Measurements from ENCODE around the gene MAP2K4. TPM values are rescaled to one million over a fixed set of nuclear protein-coding genes. Genes with fewer than 3 reads are reported as not detected.

Gene MAP2K4
- total and polyA plus RNA-seq, 2 donors (not counting 1 experiment from before 2014, with no cell fraction given): 6.2 to 44.8 TPM

GRCh38 chr17:12118617-12119016 lies 97.9 kb downstream of the MAP2K4 start:
- no peaks in the 10 kb centered on the region for H3K27me3 Mint-ChIP-seq
- no peak overlapping the region for H3K27ac ChIP-seq (ENCODE audit: low read length in 2 of 2)
- no peaks in the 10 kb centered on the region for H3K27me3 ChIP-seq (replicated peaks in 1 of 4; ENCODE audit: control extremely low read depth in 1 of 4, control insufficient read depth in 3 of 4, insufficient read depth in 4 of 4, low read length in 3 of 4)
- H3K4me3 ChIP-seq (ENCODE audit: control extremely low read depth in 1 of 5, extremely low read depth in 1 of 5, insufficient read depth in 1 of 5, low read depth in 2 of 5, low read length in 4 of 5): no peak overlapping the region
- no peak overlapping the region for H3K9ac ChIP-seq (ENCODE audit: low read length)
- H3K27ac Mint-ChIP-seq: no peak overlapping the region
- no peak for ATAC-seq (ENCODE audit: low read depth)
- 100% methylated on average over 1 of the region's 3 CpGs for WGBS (ENCODE audit: insufficient coverage)
- no peaks in the 10 kb centered on the region for H3K9me3 Mint-ChIP-seq (ENCODE audit: insufficient read depth)
- peaks cover 15 to 29% of the 10 kb centered on the region in 2 experiments for H3K36me3 ChIP-seq (replicated peaks in 1 of 2; ENCODE audit: control extremely low read depth in 1 of 2, control insufficient read depth in 1 of 2, extremely low read depth in 1 of 2, insufficient read depth in 2 of 2, low read length in 1 of 2)
- no peaks in the 10 kb centered on the region for H3K4me1 ChIP-seq (ENCODE audit: control insufficient read depth in 2 of 2, insufficient read depth in 2 of 2, low read length in 2 of 2)
- ChIA-PET POLR2A (no interaction called here), CTCF (no interaction called here)
- TF ChIP-seq EZH2 (IDR thresholded peaks at IDR 0.05; ENCODE audit: borderline replicate concordance, insufficient read depth, low read depth, low read length, poor library complexity, severe bottlenecking): no peak
- TF ChIP-seq, protein P1, sequence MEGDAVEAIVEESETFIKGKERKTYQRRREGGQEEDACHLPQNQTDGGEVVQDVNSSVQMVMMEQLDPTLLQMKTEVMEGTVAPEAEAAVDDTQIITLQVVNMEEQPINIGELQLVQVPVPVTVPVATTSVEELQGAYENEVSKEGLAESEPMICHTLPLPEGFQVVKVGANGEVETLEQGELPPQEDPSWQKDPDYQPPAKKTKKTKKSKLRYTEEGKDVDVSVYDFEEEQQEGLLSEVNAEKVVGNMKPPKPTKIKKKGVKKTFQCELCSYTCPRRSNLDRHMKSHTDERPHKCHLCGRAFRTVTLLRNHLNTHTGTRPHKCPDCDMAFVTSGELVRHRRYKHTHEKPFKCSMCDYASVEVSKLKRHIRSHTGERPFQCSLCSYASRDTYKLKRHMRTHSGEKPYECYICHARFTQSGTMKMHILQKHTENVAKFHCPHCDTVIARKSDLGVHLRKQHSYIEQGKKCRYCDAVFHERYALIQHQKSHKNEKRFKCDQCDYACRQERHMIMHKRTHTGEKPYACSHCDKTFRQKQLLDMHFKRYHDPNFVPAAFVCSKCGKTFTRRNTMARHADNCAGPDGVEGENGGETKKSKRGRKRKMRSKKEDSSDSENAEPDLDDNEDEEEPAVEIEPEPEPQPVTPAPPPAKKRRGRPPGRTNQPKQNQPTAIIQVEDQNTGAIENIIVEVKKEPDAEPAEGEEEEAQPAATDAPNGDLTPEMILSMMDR (IDR thresholded peaks at IDR 0.05): no peak
- intact Hi-C loops (cut with micrococcal nuclease): no loop called here
- DNase-seq: no peak
- no peak overlapping the region for H3K4me2 ChIP-seq (replicated peaks; ENCODE audit: low read depth, low read length, poor library complexity, severe bottlenecking)
- H3K4me1 Mint-ChIP-seq: no peaks in the 10 kb centered on the region
- H2AFZ ChIP-seq (ENCODE audit: insufficient read depth, low read depth, low read length, poor library complexity, severe bottlenecking): no peak overlapping the region
- H4K20me1 ChIP-seq (ENCODE audit: control insufficient read depth, insufficient read depth, low read length, poor library complexity, severe bottlenecking): no peaks in the 10 kb centered on the region
- H3K4me3 Mint-ChIP-seq: no peak overlapping the region
- no peaks in the 10 kb centered on the region for H3K79me2 ChIP-seq (ENCODE audit: control insufficient read depth, insufficient read depth, low read length)
- H3K9me3 ChIP-seq (ENCODE audit: control extremely low read depth in 1 of 3, control insufficient read depth in 2 of 3, insufficient read depth in 1 of 3, low read length in 2 of 3): no peaks in the 10 kb centered on the region

DNA sequence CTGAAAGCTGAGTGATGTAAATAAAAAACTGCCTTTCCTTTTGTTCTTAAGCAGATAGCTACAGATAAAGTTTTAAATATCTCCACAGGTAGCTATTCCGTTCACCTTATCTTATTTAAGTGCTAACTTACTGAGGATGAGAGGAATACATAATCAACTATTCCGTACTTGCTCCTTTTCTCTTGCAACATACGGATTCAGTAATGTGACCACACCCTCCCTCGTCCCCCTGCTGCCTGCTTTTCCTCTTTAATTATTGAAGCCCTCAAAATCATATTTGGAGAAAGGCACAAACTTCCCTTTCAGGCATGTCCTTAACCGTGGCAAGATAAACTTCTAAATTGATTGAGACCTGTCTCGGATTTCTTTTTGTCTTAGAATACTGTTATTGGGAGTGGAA lies 101.4 kb downstream of the MAP2K4 start:
- Histone ChIP-seq H3K4me1 (ENCODE audit: control insufficient read depth in 2 of 2, insufficient read depth in 2 of 2, low read length in 2 of 2) (no peaks in the 10 kb centered on the region), H4K20me1 (ENCODE audit: control insufficient read depth, insufficient read depth, low read length, poor library complexity, severe bottlenecking) (no peaks in the 10 kb centered on the region), H3K4me2 (replicated peaks; ENCODE audit: low read depth, low read length, poor library complexity, severe bottlenecking) (no peak overlapping the region), H2AFZ (ENCODE audit: insufficient read depth, low read depth, low read length, poor library complexity, severe bottlenecking) (no peak overlapping the region), H3K9ac (ENCODE audit: low read length) (no peak overlapping the region), H3K4me3 (ENCODE audit: control extremely low read depth in 1 of 5, extremely low read depth in 1 of 5, insufficient read depth in 1 of 5, low read depth in 2 of 5, low read length in 4 of 5) (no peak overlapping the region), H3K27ac (ENCODE audit: low read length in 2 of 2) (no peak overlapping the region), H3K9me3 (ENCODE audit: control extremely low read depth in 1 of 3, control insufficient read depth in 2 of 3, insufficient read depth in 1 of 3, low read length in 2 of 3) (no peaks in the 10 kb centered on the region), H3K27me3 (replicated peaks in 1 of 4; ENCODE audit: control extremely low read depth in 1 of 4, control insufficient read depth in 3 of 4, insufficient read depth in 4 of 4, low read length in 3 of 4) (no peaks in the 10 kb centered on the region), H3K36me3 (replicated peaks in 1 of 2; ENCODE audit: control extremely low read depth in 1 of 2, control insufficient read depth in 1 of 2, extremely low read depth in 1 of 2, insufficient read depth in 2 of 2, low read length in 1 of 2) (peaks cover 19 to 32% of the 10 kb centered on the region in 2 experiments), H3K79me2 (ENCODE audit: control insufficient read depth, insufficient read depth, low read length) (no peaks in the 10 kb centered on the region)
- Mint-ChIP-seq H3K4me3 (no peak overlapping the region), H3K27ac (no peak overlapping the region), H3K9me3 (ENCODE audit: insufficient read depth) (peaks cover 4% of the 10 kb centered on the region), H3K27me3 (no peaks in the 10 kb centered on the region), H3K4me1 (no peaks in the 10 kb centered on the region)
- ATAC-seq (ENCODE audit: low read depth) (no peak), DNase-seq (no peak)
- intact Hi-C loops (cut with micrococcal nuclease): no loop called here
- TF ChIP-seq, protein P1 (IDR thresholded peaks at IDR 0.05): no peak
- no peak for TF ChIP-seq EZH2 (IDR thresholded peaks at IDR 0.05; ENCODE audit: borderline replicate concordance, insufficient read depth, low read depth, low read length, poor library complexity, severe bottlenecking)
- ChIA-PET POLR2A (no interaction called here), CTCF (no interaction called here)
- 100% methylated on average over 2 of the region's 6 CpGs for WGBS (ENCODE audit: insufficient coverage)

Data from B cell (primary cell).